Ovary (tissue), 9 donors: ENCODE measurements around the gene STAT4. TPM values are rescaled to one million over a fixed set of nuclear protein-coding genes. Genes with fewer than 3 reads are reported as not detected.

Source experiments
- DNase-seq, 5 donors: peaks; one replicate each; pipeline ENCODE4 v3.0.0-alpha.2; 2019 to 2020
- H3K27ac ChIP-seq, 2 donors: fragments of 200-600 bp; one replicate each; pipeline versions ENCODE4 v1.5.1 to v1.8.0; 2019 to 2022
- H3K27me3 ChIP-seq: fragments of 200-600 bp; one replicate; pipeline ENCODE4 v1.8.0; 2022
- H3K36me3 ChIP-seq: fragments of 200-600 bp; sonication (generic); one replicate; pipeline ENCODE4 v1.5.1; 2019
- H3K4me1 ChIP-seq: one replicate; pipeline ENCODE4 v1.8.1; 2013; ENCODE audit warnings: mild to moderate bottlenecking, moderate library complexity; ENCODE audit not compliant: insufficient read depth
- H3K4me3 ChIP-seq: fragments of 200-600 bp; sonication (generic); one replicate; pipeline ENCODE4 v1.5.1; 2017
- H3K9me3 ChIP-seq, 2 donors: fragments of 200-600 bp in 1 of 2; sonication (generic) in 1 of 2; one replicate each; pipeline versions ENCODE4 v1.5.1 to v1.8.1; 2013 to 2019; ENCODE audit warnings: mild to moderate bottlenecking in 1 of 2, moderate library complexity in 1 of 2
- CTCF ChIP-seq, 3 donors: fragments of 450-650 bp in 2 of 3; fragments of 200-600 bp in 1 of 3; IDR thresholded peaks; one replicate each; pipeline versions ENCODE4 v1.5.1 to v1.8.0; 2016 to 2022; ENCODE audit warnings: antibody characterized with exemption in 3 of 3, mild to moderate bottlenecking in 1 of 3
- EP300 ChIP-seq: sonication (generic); formaldehyde crosslinking; IDR thresholded peaks from one replicate; pipeline ENCODE4 v1.6.1; 2017; ENCODE audit warnings: antibody characterized with exemption
- POLR2A ChIP-seq: fragments of 450-650 bp; IDR thresholded peaks from one replicate; pipeline ENCODE4 v1.6.1; 2017; ENCODE audit warnings: antibody characterized with exemption, mild to moderate bottlenecking, moderate library complexity
- WGBS, 3 donors: extraction: QIAGEN DNeasy Blood & Tissue Kit in 1 of 3; methylation state at CpG; one replicate each; pipeline versions ENCODE4 v1.1.5 to v1.1.7; 2013 to 2017; 5-methylcytosine and 5-hydroxymethylcytosine counted together
- intact Hi-C, 4 donors: fragments of 100-400 bp; cut with DNase I; formaldehyde crosslinking; loops; one replicate each; pipeline versions ENCODE4 v1.11.0 to v1.15.1; 2022 to 2023
- polyA plus RNA-seq, 2 donors: library from polyadenylated mRNA; stranded (reverse); fragments of 200-250 nt in 1 of 2; fragments of 350-450 nt in 1 of 2; fragmentation: Illumina TruSeq in 1 of 2; extraction: RNeasy Lipid Tissue Mini Kit (QIAGEN cat#74804) in 1 of 2; gene quantifications; one replicate each; pipeline ENCODE4 v1.2.3, GENCODE V29; 2013 to 2014
- total RNA-seq, 7 donors: library from RNA; depleted of rRNA in 2 of 7; stranded (reverse); fragments of >200 nt in 2 of 7; fragmentation: NEBNext Ultra II Directional in 3 of 7; extraction: Animal tissue kit (Norgen Biotek cat#: 25700) in 3 of 7; gene quantifications; one replicate each; pipeline versions ENCODE4 v1.1.0 to v1.2.4, GENCODE V29; 2016 to 2023
- donor health status: DM: no; HTN: no; CAD: no; lungs with moderate emphysema.
- donor health status: DM: no; HTN: no; CAD: no.
- donor health status: Bipolar disorder and iron deficiency.
- donor health status: DM: yes; HTN: yes; CAD: no.
- donor health status: DM: no; HTN: no; CAD: no.
- donor health status: DM: yes; HTN: yes; CAD: no.

STAT4 gene
- total and polyA plus RNA-seq, 9 donors: 0.52 to 3.6 (median 1.5) TPM

- TF ChIP-seq CTCF (IDR thresholded peaks at IDR 0.05): no peak
- no peak for TF ChIP-seq EP300
- TF ChIP-seq POLR2A: no peak
- H3K9me3 ChIP-seq: no peaks in the 10 kb centered on the region
- H3K4me3 ChIP-seq: peak overlapping the region; percentile 100
- peaks cover 20% of the 10 kb centered on the region for H3K4me1 ChIP-seq
- peak overlapping the region; percentile 17 to 75 for H3K27ac ChIP-seq
- no peak for DNase-seq
- intact Hi-C loops: loop anchor here in 1 of 4 donors (10.0 kb wide), 1 partner anchor 130 kb away; the partner anchor contains the start of gene GLS
- H3K36me3 ChIP-seq: no peaks in the 10 kb centered on the region
- no peaks in the 10 kb centered on the region for H3K27me3 ChIP-seq
- WGBS, 3 donors: 40 to 54% (median 47%) methylated on average over 4 of the region's 4 CpGs
Measured at GRCh38 chr2:191014653-191015020, 136.2 kb downstream of the STAT4 start.

- TF ChIP-seq POLR2A: peak; percentile 83
- TF ChIP-seq CTCF (IDR thresholded peaks at IDR 0.05): peak in 1 of 3 donors; percentile 32
- TF ChIP-seq EP300: no peak
- WGBS, 3 donors: 0 to 1% (median 1%) methylated on average over 64 to 68 of the region's 68 CpGs
Measured at GRCh38 chr2:191013932-191014652, 136.7 kb downstream of the STAT4 start, which contains the start of gene STAT1. Gene STAT1, minus strand, starts transcription at chr2:191014171. Its CDS starts 4,168 bp downstream, at chr2:191010003.

DNA sequence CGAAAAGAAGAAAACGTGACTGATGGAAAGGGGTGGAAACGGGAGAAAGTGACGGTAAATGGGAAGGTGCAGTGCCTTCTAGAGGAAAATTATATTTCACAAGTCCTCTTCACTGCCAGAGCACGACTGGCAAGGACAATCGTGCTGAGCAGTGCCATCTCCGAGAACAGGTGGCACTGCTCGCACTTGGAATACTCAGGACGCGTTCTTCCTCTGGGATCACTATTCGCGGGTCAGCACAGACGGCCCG lies 137.2 kb downstream of the STAT4 start:
- WGBS, 3 donors: 0 to 3% (median 1%) methylated on average over 14 of the region's 14 CpGs
- intact Hi-C loops: loop anchor here in 1 of 4 donors (10.0 kb wide), 1 partner anchor 129 kb away; the partner anchor contains the start of gene GLS

More at GRCh38 chr2:191013932-191014652, 136.7 kb downstream of the STAT4 start, which contains the start of gene STAT1:
- Histone ChIP-seq H3K4me1 (peaks cover 20% of the 10 kb centered on the region), H3K36me3 (no peaks in the 10 kb centered on the region), H3K27ac (peak within 1 kb of the TSS; percentile 43 to 75), H3K9me3 (no peaks in the 10 kb centered on the region), H3K27me3 (no peaks in the 10 kb centered on the region), H3K4me3 (peak within 1 kb of the TSS; percentile 100)
- intact Hi-C loops: loop anchor here in 1 of 4 donors (10.0 kb wide), 1 partner anchor 129 kb away; the partner anchor contains the start of gene GLS
- peak; percentile 91 to 97 (median 95) for DNase-seq

More for the DNA sequence above, 137.2 kb downstream of the STAT4 start:
- DNase-seq: no peak
- no peaks in the 10 kb centered on the region for H3K9me3 ChIP-seq
- peak overlapping the region; percentile 43 to 75 for H3K27ac ChIP-seq
- no peaks in the 10 kb centered on the region for H3K27me3 ChIP-seq
- no peak for TF ChIP-seq CTCF (IDR thresholded peaks at IDR 0.05)
- TF ChIP-seq POLR2A: no peak
- TF ChIP-seq EP300: no peak
- H3K4me3 ChIP-seq: peak overlapping the region; percentile 100
- H3K4me1 ChIP-seq: peaks cover 20% of the 10 kb centered on the region
- H3K36me3 ChIP-seq: no peaks in the 10 kb centered on the region
